GM12878 (cell line): Measurements from ENCODE around the gene DISP2. TPM values are rescaled to one million over a fixed set of nuclear protein-coding genes. Genes with fewer than 3 reads are reported as not detected.

Source experiments
- ATAC-seq: fragments of 200-7000 bp; cut with Tn5 transposase; 3 replicates; pipeline ENCODE4 v1.9.1; 2020; ENCODE audit warnings: mild to moderate bottlenecking, moderate library complexity
- BruUV-seq: library from RNA; stranded (reverse); fragments of 400-500 nt; replicated peaks from 2 replicates; lab custom pipeline; 2021; lab: Mats Ljungman, UMichigan
- CTCF ChIA-PET: fragments of 300-600 bp; sonication (Branson Sonifier 250); formaldehyde crosslinking; extraction: SDS; loops from one replicate; lab custom pipeline; 2021; ENCODE audit warnings: inconsistent platforms; lab: Yijun Ruan, JAX
- POLR2A ChIA-PET: fragments of 350-600 bp; formaldehyde crosslinking; extraction: SDS; loops from one replicate; lab custom pipeline; 2021; ENCODE audit warnings: inconsistent platforms; lab: Charles Lee
- RAD21 ChIA-PET: fragments of 300-600 bp; sonication (Branson Sonifier 250); formaldehyde crosslinking; loops from one replicate; lab custom pipeline; 2023; ENCODE audit warnings: antibody characterized with exemption; ENCODE audit not compliant: unreplicated experiment; lab: Charles Lee
- SMC1A ChIA-PET: fragments of 300-600 bp; sonication (Branson Sonifier 250); formaldehyde crosslinking; loops from one replicate; lab custom pipeline; 2023; ENCODE audit not compliant: unreplicated experiment, uncharacterized antibody; lab: Charles Lee
- DNase-seq: peaks from one replicate; pipeline ENCODE4 v3.0.0-alpha.2; 2011; ENCODE audit warnings: low read depth, low spot score
- FAIRE-seq: peaks from 3 replicates; lab custom pipeline; 2011; peaks lifted over from hg19 to GRCh38; lab: Jason Lieb, UNC
- H2AFZ ChIP-seq: 2 replicates; pipeline ENCODE4 v1.6.0; 2011; ENCODE audit warnings: low read depth, low read length, control low read depth; ENCODE audit not compliant: control insufficient read depth
- H3K27ac ChIP-seq: 2 replicates; pipeline ENCODE4 v1.5.1; 2011; ENCODE audit warnings: control low read depth; ENCODE audit not compliant: control insufficient read depth, insufficient read depth
- H3K27me3 ChIP-seq, 2 experiments: replicated peaks in 1 of 2; 2 replicates each; pipeline versions ENCODE4 v1.6.0 to v1.6.1; 2011; ENCODE audit warnings: low read length in 1 of 2; ENCODE audit not compliant: control insufficient read depth in 2 of 2, insufficient read depth in 2 of 2
- H3K36me3 ChIP-seq, 2 experiments: 2 replicates each; pipeline ENCODE4 v1.5.1; 2011; ENCODE audit warnings: low read length in 1 of 2; ENCODE audit not compliant: control insufficient read depth in 2 of 2, insufficient read depth in 2 of 2
- H3K4me1 ChIP-seq: 2 replicates; pipeline ENCODE4 v1.6.1; 2011; ENCODE audit warnings: mild to moderate bottlenecking, low read length, moderate library complexity, mixed read lengths; ENCODE audit not compliant: control insufficient read depth, insufficient read depth
- H3K4me2 ChIP-seq: 2 replicates; pipeline ENCODE4 v1.6.0; 2011; ENCODE audit warnings: control low read depth; ENCODE audit not compliant: control insufficient read depth, insufficient read depth
- H3K4me3 ChIP-seq: fragments of 200-600 bp; sonication (generic); 2 replicates; pipeline ENCODE4 v1.5.1; 2016
- H3K79me2 ChIP-seq: 2 replicates; pipeline ENCODE4 v1.6.0; 2011; ENCODE audit warnings: low read length; ENCODE audit not compliant: control insufficient read depth, insufficient read depth
- H3K9ac ChIP-seq: 2 replicates; pipeline ENCODE4 v1.8.0; 2011; ENCODE audit warnings: low read length, control low read depth, mixed read lengths; ENCODE audit not compliant: control insufficient read depth, insufficient read depth
- H3K9me3 ChIP-seq: replicated peaks from 3 replicates; pipeline ENCODE4 v1.5.1; 2011; ENCODE audit warnings: mild to moderate bottlenecking, low read length; ENCODE audit not compliant: control insufficient read depth, insufficient read depth
- H4K20me1 ChIP-seq: 2 replicates; pipeline ENCODE4 v1.6.0; 2011; ENCODE audit not compliant: control insufficient read depth, insufficient read depth
- DPF2 ChIP-seq: fragments of 450-650 bp; IDR thresholded peaks from 2 replicates; pipeline ENCODE4 v1.6.1; 2017; ENCODE audit warnings: mild to moderate bottlenecking
- FOS ChIP-seq: IDR thresholded peaks from 3 replicates; pipeline ENCODE4 v1.6.1; 2011; ENCODE audit warnings: borderline replicate concordance; ENCODE audit not compliant: insufficient read length; ENCODE audit errors: extremely low read depth
- GATAD2B ChIP-seq: fragments of 450-650 bp; conservative IDR thresholded peaks from 2 replicates; pipeline ENCODE4 v1.6.1; 2017; ENCODE audit warnings: low read depth, mild to moderate bottlenecking, moderate library complexity
- IKZF1 ChIP-seq: fragments of 450-650 bp; conservative IDR thresholded peaks from 2 replicates; pipeline ENCODE4 v1.6.1; 2017; ENCODE audit warnings: antibody characterized with exemption, mild to moderate bottlenecking
- KAT2A ChIP-seq: conservative IDR thresholded peaks from 2 replicates; pipeline ENCODE4 v1.6.1; 2011; ENCODE audit warnings: low read depth, low read length; ENCODE audit not compliant: control insufficient read depth
- LARP7 ChIP-seq: fragments of 450-650 bp; IDR thresholded peaks from 2 replicates; pipeline ENCODE4 v1.6.1; 2017; ENCODE audit warnings: mild to moderate bottlenecking
- NR2F1 ChIP-seq: fragments of 450-650 bp; conservative IDR thresholded peaks from 2 replicates; pipeline ENCODE4 v1.6.1; 2017; ENCODE audit warnings: mild to moderate bottlenecking
- RCOR1 ChIP-seq: conservative IDR thresholded peaks from 2 replicates; pipeline ENCODE4 v1.6.1; 2012; ENCODE audit warnings: low read depth, low read length, improper control_type of control experiment
- YY1 ChIP-seq: IDR thresholded peaks from 2 replicates; pipeline ENCODE4 v1.6.1; 2011; ENCODE audit warnings: low read depth, mild to moderate bottlenecking, low read length
- WGBS: methylation state at CpG from one replicate; pipeline ENCODE4 v1.1.6; 2016; ENCODE audit warnings: low lambda C conversion rate; ENCODE audit not compliant: insufficient replicate concordance, insufficient coverage; ENCODE audit errors: missing lambda C conversion rate; 5-methylcytosine and 5-hydroxymethylcytosine counted together
- in situ Hi-C: fragments of 300-500 bp; cut with MboI; formaldehyde crosslinking; loops from 9 replicates; pipeline ENCODE4 v1.14.3; 2018; ENCODE audit warnings: mixed read lengths
- intact Hi-C: fragments of 100-400 bp; cut with micrococcal nuclease; formaldehyde crosslinking; loops from one replicate; pipeline ENCODE4 v1.14.2; 2022; ENCODE audit not compliant: unreplicated experiment
- polyA plus RNA-seq, 11 experiments: library from polyadenylated mRNA; depleted of rRNA in 4 of 11; unstranded in 6 of 11; stranded (reverse) in 5 of 11; fragments of >200 nt; fragmentation: Nextera tagmentation in 4 of 11; fragmentation: Illumina TruSeq in 1 of 11; extraction: Ambion mirVana in 4 of 11; extraction: Trizol in 1 of 11; gene quantifications; 1 replicate in 1 of 11; 2 replicates in 10 of 11; pipeline versions ENCODE4 v1.2.1 to v1.2.3, GENCODE V29; 2011 to 2016; ENCODE audit warnings: inconsistent platforms in 2 of 11, missing spikeins in 2 of 11, low read depth in 1 of 11
- total RNA-seq, 4 experiments: library from RNA; depleted of rRNA in 3 of 4; stranded (reverse); fragments of >200 nt in 3 of 4; fragmentation: Illumina TruSeq in 1 of 4; extraction: Trizol in 1 of 4; gene quantifications; 2 replicates each; pipeline versions ENCODE4 v1.2.1 to v1.2.3, GENCODE V29; 2013 to 2021
- TF ChIP-seq, protein P1 (sequence below): fragments of 450-650 bp; IDR thresholded peaks from 2 replicates; pipeline ENCODE4 v1.6.1; 2017; ENCODE audit warnings: antibody characterized with exemption, mild to moderate bottlenecking, moderate library complexity

The DISP2 gene
- total and polyA plus RNA-seq, 10 of the 15 experiments (the other 5 are each of a cell fraction or from before 2014, with no cell fraction given), result under 0.01 to 0.20 (median 0.12) TPM; not detected in 7

DNA sequence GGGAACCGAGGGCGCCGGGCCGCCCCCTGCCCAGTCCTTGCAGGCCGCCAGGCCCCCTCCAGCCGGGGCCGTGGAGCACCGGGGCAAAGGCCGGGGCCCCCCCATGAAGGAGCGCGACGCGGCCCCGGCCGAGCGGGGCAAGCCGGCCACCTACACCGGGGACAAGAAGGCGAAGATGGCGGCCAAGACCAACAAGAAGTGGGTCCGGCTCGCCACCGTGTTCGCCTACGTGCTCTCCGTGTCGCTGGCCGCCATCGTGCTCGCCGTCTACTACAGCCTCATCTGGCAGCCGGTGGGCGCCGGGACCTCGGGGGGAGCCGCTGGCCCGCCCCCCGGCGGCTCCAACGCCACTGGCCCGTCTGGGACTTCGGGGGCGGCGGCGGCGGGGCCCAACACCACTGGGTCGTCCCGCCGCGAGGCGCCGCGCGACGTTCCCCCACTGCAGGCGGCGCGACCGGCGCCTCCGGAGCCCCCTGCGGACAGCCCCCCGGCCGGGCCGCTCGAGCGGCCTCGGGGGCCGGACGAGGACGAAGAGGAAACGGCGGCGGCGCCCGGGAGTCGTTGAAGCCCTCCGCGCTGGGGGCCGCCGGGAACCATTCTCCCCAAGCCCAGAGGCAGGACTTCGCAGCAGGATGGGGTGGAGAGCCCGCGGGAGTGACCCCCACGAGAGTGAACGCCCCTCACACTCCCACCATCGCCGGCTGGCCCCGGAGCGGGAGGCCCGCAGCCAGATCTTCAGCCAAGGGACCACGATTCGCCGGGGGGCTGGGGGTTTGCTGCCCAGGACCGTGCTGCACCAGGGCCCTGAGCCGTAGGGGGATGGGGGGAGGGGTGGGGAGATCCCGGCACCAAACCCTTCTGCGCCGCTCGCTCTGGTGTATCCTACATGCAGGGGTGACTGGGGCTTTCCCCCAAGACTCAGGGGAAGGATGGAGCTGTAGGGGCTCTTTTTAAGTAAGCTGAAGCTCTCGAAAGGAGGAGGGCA, 33.8 kb upstream of the DISP2 start:
- H3K27ac ChIP-seq, result no peak overlapping the region
- H3K36me3 ChIP-seq, result no peaks in the 10 kb centered on the region
- WGBS, result 1% methylated on average over 77 of the region's 101 CpGs
- H2AFZ ChIP-seq, result peak overlapping the region; percentile 68
- peak overlapping the region; percentile 72 for H3K4me3 ChIP-seq
- no peak for DNase-seq
- intact Hi-C loops, result no loop called here
- CTCF ChIA-PET, result interaction anchor here (0.9 to 17.6 kb wide), 8 partner anchors 11 to 93 kb away, joined by 3 to 336 read pairs (median 6); partner anchors contain the start of gene CCDC9B
- TF ChIP-seq GATAD2B (0 out of 2 replicates have a peak, but pooled peaks have one; percentile 71), DPF2 (peak; percentile 58; the same call in 1 of the 2 replicates), IKZF1 (peak; percentile 53), NR2F1 (no peak; the same call in 1 of the 2 replicates), LARP7 (peak; percentile 68; the same call in 1 of the 2 replicates), FOS (no peak), KAT2A (no peak), RCOR1 (no peak), YY1 (peak; percentile 83)
- TF ChIP-seq, protein P1, sequence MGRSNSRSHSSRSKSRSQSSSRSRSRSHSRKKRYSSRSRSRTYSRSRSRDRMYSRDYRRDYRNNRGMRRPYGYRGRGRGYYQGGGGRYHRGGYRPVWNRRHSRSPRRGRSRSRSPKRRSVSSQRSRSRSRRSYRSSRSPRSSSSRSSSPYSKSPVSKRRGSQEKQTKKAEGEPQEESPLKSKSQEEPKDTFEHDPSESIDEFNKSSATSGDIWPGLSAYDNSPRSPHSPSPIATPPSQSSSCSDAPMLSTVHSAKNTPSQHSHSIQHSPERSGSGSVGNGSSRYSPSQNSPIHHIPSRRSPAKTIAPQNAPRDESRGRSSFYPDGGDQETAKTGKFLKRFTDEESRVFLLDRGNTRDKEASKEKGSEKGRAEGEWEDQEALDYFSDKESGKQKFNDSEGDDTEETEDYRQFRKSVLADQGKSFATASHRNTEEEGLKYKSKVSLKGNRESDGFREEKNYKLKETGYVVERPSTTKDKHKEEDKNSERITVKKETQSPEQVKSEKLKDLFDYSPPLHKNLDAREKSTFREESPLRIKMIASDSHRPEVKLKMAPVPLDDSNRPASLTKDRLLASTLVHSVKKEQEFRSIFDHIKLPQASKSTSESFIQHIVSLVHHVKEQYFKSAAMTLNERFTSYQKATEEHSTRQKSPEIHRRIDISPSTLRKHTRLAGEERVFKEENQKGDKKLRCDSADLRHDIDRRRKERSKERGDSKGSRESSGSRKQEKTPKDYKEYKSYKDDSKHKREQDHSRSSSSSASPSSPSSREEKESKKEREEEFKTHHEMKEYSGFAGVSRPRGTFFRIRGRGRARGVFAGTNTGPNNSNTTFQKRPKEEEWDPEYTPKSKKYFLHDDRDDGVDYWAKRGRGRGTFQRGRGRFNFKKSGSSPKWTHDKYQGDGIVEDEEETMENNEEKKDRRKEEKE, result no peak
- TF ChIP-seq, all 136 proteins: peak for 5
- FAIRE-seq (no peak), ATAC-seq (no peak; the same call in 2 of the 3 replicates)
- H4K20me1 ChIP-seq, result no peaks in the 10 kb centered on the region
- peaks cover 5% of the 10 kb centered on the region for H3K4me1 ChIP-seq
- H3K27me3 ChIP-seq, result no peaks in the 10 kb centered on the region
- BruUV-seq, result no TSS peak
- SMC1A ChIA-PET, result interaction anchor here (5.7 kb wide), 1 partner anchor 14 kb away, joined by 31 read pairs; no protein-coding TSS in a partner anchor
- POLR2A ChIA-PET, result no interaction called here
- no peaks in the 10 kb centered on the region for H3K9me3 ChIP-seq
- no peaks in the 10 kb centered on the region for H3K79me2 ChIP-seq
- RAD21 ChIA-PET, result interaction anchor here (4.1 kb wide), 1 partner anchor 13 kb away, joined by 21 read pairs; no protein-coding TSS in a partner anchor
- H3K9ac ChIP-seq, result peak overlapping the region; percentile 44; the same call in 1 of the 2 replicates
- peak overlapping the region; percentile 86 for H3K4me2 ChIP-seq
- in situ Hi-C loops, result no loop called here
